Kidney epithelial cell (primary cell): ENCODE data around the gene TAPBP. TPM values are rescaled to one million over a fixed set of nuclear protein-coding genes. Genes with fewer than 3 reads are reported as not detected.

ENCODE experiments used
- DNase-seq: peaks from one replicate; pipeline ENCODE4 v3.0.0-alpha.2; 2010; ENCODE audit warnings: low read depth
- H3K27me3 ChIP-seq: 2 replicates; pipeline ENCODE4 v1.6.0; 2011; ENCODE audit warnings: low read length; ENCODE audit not compliant: control insufficient read depth, insufficient read depth
- H3K36me3 ChIP-seq: 2 replicates; pipeline ENCODE4 v1.5.1; 2011; ENCODE audit warnings: low read length; ENCODE audit not compliant: control insufficient read depth, insufficient read depth
- H3K4me3 ChIP-seq: 2 replicates; pipeline ENCODE4 v1.5.1; 2011; ENCODE audit warnings: low read depth, mild to moderate bottlenecking, control low read depth, low read length
- total RNA-seq: library from RNA; depleted of rRNA; stranded (reverse); fragments of >200 nt; gene quantifications from 2 replicates; pipeline ENCODE4 v1.2.3, GENCODE V29; 2015
- TF ChIP-seq, protein P1 (sequence below): IDR thresholded peaks from 2 replicates; pipeline ENCODE4 v1.5.1; 2011; ENCODE audit warnings: mild to moderate bottlenecking, moderate library complexity, low read length, control low read depth, inconsistent platforms; ENCODE audit not compliant: insufficient read depth, poor library complexity, severe bottlenecking

The TAPBP gene
- total RNA-seq, 1 donor from 2014 or later: 214 TPM

DNA sequence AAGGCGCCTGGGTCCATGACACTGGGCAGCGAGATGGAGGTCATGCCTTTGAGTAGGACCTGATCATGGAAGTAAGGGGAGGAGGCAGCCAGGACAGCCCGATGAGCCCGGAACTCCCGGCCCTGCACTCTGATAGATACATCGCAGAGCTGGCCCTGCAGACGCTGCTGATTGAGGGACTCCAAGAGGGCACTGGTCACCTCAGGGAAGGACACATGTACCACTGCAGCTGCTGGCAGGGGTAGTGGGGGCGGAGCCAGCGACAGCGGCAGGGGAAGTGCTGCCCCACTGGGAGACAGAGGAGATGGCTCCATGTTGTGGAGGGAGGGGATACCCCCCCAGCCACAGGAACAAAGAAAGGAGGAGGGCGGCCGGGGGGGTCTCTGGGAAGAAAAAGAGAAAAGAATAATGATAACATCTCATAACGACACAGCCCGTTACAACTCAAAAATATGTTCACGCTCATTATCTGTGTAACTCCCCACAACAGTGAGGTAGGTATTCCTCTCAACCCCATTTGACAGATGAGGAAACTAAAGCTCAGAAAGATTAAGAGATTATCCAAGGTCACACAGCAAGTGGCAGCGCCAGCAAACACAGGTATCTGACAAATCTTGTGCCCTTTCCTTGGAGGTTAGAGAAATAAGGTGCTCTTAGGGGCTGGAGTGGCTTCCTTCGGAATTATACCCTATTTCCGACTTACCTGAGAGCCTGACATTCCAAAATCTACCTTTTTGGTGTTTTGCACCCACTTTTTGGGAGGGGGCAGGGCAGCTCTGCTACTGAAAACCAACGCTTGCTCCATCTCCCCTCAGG lies 2.9 kb upstream of the TAPBP start:
- H3K4me3 ChIP-seq: peak overlapping the region; percentile 55
- TF ChIP-seq, protein P1, sequence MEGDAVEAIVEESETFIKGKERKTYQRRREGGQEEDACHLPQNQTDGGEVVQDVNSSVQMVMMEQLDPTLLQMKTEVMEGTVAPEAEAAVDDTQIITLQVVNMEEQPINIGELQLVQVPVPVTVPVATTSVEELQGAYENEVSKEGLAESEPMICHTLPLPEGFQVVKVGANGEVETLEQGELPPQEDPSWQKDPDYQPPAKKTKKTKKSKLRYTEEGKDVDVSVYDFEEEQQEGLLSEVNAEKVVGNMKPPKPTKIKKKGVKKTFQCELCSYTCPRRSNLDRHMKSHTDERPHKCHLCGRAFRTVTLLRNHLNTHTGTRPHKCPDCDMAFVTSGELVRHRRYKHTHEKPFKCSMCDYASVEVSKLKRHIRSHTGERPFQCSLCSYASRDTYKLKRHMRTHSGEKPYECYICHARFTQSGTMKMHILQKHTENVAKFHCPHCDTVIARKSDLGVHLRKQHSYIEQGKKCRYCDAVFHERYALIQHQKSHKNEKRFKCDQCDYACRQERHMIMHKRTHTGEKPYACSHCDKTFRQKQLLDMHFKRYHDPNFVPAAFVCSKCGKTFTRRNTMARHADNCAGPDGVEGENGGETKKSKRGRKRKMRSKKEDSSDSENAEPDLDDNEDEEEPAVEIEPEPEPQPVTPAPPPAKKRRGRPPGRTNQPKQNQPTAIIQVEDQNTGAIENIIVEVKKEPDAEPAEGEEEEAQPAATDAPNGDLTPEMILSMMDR: no peak
- H3K27me3 ChIP-seq: no peaks in the 10 kb centered on the region
- DNase-seq: no peak
- peaks cover 8% of the 10 kb centered on the region for H3K36me3 ChIP-seq

DNA sequence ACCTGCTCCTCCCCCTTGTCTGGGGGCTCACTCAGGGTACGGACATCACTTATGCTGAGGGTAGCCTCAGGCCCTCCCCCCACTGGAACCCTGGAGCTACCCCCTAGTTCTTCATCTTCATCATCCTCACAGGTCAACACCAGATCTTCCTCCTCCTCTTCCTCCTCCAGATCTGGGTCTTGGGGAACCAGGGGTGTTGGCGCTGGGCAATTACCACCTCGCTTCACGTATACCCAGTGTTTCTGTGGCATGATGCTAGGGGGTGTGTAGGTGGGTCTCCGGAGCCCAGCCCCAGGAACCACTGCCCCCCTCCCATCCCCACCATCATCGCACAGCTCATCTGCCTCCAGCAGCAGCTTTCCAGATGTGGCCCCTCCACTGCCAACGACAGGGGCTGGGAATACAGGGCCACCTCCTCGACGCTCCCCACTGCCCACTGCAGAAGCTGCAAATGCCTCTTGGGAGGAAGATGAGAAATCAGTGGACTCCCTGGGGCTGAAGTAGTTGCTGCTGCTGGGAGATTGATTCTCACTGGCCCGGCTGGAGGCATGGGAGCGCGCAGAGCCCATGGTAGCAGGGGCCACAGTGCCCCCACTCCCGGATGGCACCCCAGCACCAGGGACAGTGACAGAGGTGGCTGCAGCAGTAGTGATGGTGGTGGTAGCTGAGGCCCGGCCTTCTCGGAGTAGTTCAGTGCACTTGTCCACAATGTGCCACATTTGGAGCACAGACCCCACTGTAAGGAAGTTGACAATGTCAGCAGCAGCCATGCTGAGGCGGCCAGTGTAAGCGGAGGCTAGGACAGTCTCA lies 2.1 kb upstream of the TAPBP start:
- no peaks in the 10 kb centered on the region for H3K27me3 ChIP-seq
- peaks cover 8% of the 10 kb centered on the region for H3K36me3 ChIP-seq
- TF ChIP-seq, protein P1: no peak
- H3K4me3 ChIP-seq: no peak overlapping the region
- DNase-seq: no peak

DNA sequence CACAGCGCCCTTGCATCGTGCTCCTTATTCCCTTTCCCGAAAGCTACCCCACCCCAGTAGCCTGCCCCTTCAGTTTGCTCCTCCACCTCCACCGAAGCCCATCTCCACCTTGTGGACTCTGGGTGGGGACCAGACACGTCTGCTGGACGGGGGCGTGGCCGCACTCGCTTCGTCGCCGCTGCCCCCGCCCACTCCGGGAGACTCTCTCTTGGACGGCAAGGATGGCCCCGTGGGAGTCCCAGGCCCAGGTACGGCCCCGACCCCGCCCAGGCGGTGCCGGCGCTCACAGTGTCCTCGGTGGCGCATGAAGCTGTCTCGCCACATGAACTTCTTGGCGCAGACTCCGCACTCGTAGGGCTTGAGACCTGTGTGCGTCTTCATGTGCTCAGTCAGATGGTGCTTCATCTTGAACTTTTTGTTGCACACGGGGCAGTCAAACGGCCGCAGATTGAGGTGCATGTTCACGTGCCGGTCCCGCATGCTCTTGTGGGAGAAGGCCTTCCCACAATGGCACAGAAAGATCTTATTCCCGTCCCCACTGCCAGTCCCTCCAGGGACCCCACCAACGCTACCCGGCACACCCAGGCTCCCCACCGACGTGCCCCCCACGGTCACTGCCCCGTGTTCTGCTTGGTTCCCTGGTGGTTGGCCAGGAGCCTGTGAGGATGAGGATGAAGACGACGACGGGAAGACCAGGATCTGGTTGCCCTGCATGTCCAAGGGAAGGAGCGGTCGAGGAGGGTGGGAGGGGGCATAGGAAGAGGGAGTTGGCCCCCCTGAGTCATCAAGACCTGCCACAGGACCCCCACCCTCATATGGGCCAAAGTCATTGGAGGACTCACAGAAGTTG lies 1.3 kb upstream of the TAPBP start:
- H3K4me3 ChIP-seq: no peak overlapping the region
- H3K27me3 ChIP-seq: no peaks in the 10 kb centered on the region
- TF ChIP-seq, protein P1: no peak
- DNase-seq: no peak
- peaks cover 7% of the 10 kb centered on the region for H3K36me3 ChIP-seq

DNA sequence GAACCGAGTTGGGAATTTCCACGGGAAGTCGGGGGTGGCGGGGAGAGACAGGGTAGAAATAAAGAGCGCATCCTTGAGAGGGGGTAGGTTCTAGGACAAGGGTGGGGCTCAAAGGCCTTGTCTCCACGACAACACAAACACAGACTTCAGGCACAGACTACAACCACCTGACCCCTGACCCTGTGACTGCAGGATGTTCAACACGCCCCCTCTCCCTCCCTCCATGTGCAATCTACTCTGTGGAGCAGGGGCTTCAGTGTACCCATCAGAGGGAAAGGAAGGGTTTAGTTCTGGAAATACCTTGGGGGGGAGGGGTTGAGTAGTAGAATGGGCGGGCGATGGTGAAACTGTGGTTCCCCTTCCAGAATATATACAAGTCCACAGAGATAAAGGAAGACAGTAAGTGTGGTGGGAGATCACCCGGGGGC lies 651 bp upstream of the TAPBP start:
- TF ChIP-seq, protein P1: no peak
- no peak for DNase-seq
- Histone ChIP-seq H3K27me3 (no peaks in the 10 kb centered on the region), H3K36me3 (peaks cover 4% of the 10 kb centered on the region), H3K4me3 (peak overlapping the region; percentile 97)

DNA sequence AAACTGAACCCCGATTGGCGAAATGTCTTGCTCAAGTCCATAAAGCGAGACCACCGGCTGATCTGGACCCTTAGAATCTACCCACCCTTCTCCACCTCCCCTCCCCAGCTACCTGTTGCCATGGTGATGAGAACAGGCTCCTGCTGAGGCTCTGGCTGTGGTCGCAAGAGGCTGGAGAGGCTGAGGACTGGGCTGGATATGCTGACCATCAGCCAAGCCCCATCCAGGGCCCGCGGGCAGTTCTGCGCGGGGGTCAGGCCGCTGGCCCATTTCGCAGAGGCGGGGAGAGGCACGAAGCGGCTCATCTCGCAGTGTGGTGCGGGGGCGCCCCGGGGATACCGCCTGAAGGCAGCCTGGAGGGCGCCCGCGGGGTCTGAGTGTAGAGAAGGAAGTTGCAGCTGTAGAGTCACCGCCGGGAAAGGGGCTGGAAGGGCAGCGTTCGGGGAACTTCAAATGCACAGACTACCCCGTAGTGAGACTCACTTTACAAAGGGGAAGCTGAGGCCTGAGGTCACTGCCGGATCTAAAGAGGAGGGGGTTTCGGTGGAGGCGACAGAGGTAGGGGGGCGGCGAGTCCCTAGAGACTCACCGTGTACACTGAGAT lies 671 bp downstream of the TAPBP start:
- no peak for DNase-seq
- H3K4me3 ChIP-seq: peak overlapping the region; percentile 97

More for the DNA sequence above, 671 bp downstream of the TAPBP start:
- Histone ChIP-seq H3K36me3 (no peaks in the 10 kb centered on the region), H3K27me3 (no peaks in the 10 kb centered on the region)
- TF ChIP-seq, protein P1: no peak
